ENCODE results near the gene NARF. TPM values are rescaled to one million over a fixed set of nuclear protein-coding genes. Genes with fewer than 3 reads are reported as not detected.

Gene NARF
- polyA plus RNA-seq, 2 of the 4 experiments (the other 2 are of a cell fraction) = 51.2 to 89.6 TPM

GRCh38 chr17:82465023-82465603, 6.6 kb downstream of the NARF start:
- Histone ChIP-seq H3K9me3 (no peaks in the 10 kb centered on the region), H3K27ac (no peak overlapping the region), H3K4me1 (no peaks in the 10 kb centered on the region), H3K4me3 (no peak overlapping the region), H3K4me2 (no peak overlapping the region)
- no peak for DNase-seq (ENCODE audit: low read depth in 1 of 2, low spot score in 1 of 2)
- FAIRE-seq = no peak
- TF ChIP-seq, protein P1, sequence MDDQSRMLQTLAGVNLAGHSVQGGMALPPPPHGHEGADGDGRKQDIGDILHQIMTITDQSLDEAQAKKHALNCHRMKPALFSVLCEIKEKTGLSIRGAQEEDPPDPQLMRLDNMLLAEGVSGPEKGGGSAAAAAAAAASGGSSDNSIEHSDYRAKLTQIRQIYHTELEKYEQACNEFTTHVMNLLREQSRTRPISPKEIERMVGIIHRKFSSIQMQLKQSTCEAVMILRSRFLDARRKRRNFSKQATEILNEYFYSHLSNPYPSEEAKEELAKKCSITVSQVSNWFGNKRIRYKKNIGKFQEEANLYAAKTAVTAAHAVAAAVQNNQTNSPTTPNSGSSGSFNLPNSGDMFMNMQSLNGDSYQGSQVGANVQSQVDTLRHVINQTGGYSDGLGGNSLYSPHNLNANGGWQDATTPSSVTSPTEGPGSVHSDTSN (IDR thresholded peaks at IDR 0.05) = no peak
- no peak for TF ChIP-seq TP53 (CRISPR knock-in tag; IDR thresholded peaks at IDR 0.05)
- no peak for TF ChIP-seq BHLHE40 (IDR thresholded peaks at IDR 0.05; ENCODE audit: low read depth, low read length)
- no peak for TF ChIP-seq FOSL2 (IDR thresholded peaks at IDR 0.05)
- no peak for TF ChIP-seq FOSL2 (CRISPR knock-in tag; IDR thresholded peaks at IDR 0.05)
- TF ChIP-seq, protein P2, sequence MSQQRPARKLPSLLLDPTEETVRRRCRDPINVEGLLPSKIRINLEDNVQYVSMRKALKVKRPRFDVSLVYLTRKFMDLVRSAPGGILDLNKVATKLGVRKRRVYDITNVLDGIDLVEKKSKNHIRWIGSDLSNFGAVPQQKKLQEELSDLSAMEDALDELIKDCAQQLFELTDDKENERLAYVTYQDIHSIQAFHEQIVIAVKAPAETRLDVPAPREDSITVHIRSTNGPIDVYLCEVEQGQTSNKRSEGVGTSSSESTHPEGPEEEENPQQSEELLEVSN (IDR thresholded peaks at IDR 0.05; ENCODE audit: borderline replicate concordance, low read depth) = no peak
- no peak for TF ChIP-seq RARB (CRISPR knock-in tag; IDR thresholded peaks at IDR 0.05)
- TF ChIP-seq JUNB (IDR thresholded peaks at IDR 0.05) = no peak
- TF ChIP-seq PHF8 (IDR thresholded peaks at IDR 0.05; ENCODE audit: borderline replicate concordance, low read depth) = no peak
- no peak for TF ChIP-seq RNF2 (IDR thresholded peaks at IDR 0.05; ENCODE audit: borderline replicate concordance, low read depth)
- TF ChIP-seq SMC3 (IDR thresholded peaks at IDR 0.05) = no peak
- ChIA-PET POLR2A (no interaction called here), CTCF (interaction anchor here (1.4 to 1.6 kb wide), 2 partner anchors 11 to 17 kb away, joined by 4 to 5 read pairs; no protein-coding TSS in a partner anchor)
- WGBS (ENCODE audit: missing lambda C conversion rate) = 85% methylated on average over 7 of the region's 7 CpGs
- ATAC-seq = no peak

DNA sequence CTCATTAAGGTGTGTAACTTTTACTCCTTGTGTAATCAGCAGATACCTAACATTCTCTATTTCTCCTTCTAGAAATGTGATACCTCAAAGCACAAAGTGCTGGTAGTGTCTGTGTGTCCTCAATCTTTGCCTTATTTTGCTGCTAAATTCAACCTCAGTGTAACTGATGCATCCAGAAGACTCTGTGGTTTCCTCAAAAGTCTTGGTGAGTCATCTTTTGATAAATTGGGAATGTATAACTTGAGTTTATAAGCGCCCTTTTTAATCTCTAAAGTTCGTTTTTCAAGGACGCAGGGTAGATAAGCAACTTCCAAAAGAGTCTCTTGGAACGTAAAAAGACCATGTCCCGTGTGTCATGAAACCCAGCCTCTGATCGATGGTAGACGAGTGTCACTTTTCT, 10.2 kb downstream of the NARF start:
- TF ChIP-seq RNF2 (IDR thresholded peaks at IDR 0.05; ENCODE audit: borderline replicate concordance, low read depth) (no peak), FOSL2 (IDR thresholded peaks at IDR 0.05) (no peak), FOSL2 (CRISPR knock-in tag; IDR thresholded peaks at IDR 0.05) (peak; percentile 51; the same call in 1 of the 2 replicates)
- no peak for FAIRE-seq

GRCh38 chr17:82470065-82470464, 11.5 kb downstream of the NARF start:
- no peaks in the 10 kb centered on the region for H3K9me3 ChIP-seq
- no peak for DNase-seq (ENCODE audit: low read depth in 1 of 2, low spot score in 1 of 2)
- H3K4me1 ChIP-seq = no peaks in the 10 kb centered on the region
- POLR2A ChIA-PET = no interaction called here
- no peak overlapping the region for H3K27ac ChIP-seq
- ATAC-seq = no peak
- TF ChIP-seq TP53 (CRISPR knock-in tag; IDR thresholded peaks at IDR 0.05) = no peak
- no peak for TF ChIP-seq MYC (IDR thresholded peaks at IDR 0.05; ENCODE audit: borderline replicate concordance, low read length)
- no peak for TF ChIP-seq ZSCAN20 (CRISPR knock-in tag; IDR thresholded peaks at IDR 0.05)
- TF ChIP-seq CBX2 (IDR thresholded peaks at IDR 0.05; ENCODE audit: borderline replicate concordance, low read depth) = no peak
- no peak for TF ChIP-seq RCOR1 (IDR thresholded peaks at IDR 0.05; ENCODE audit: low read depth, low read length)
- FAIRE-seq = no peak
- WGBS (ENCODE audit: missing lambda C conversion rate) = 93% methylated on average over 7 of the region's 7 CpGs
- H3K4me3 ChIP-seq = no peak overlapping the region
- H3K4me2 ChIP-seq = no peak overlapping the region
- CTCF ChIA-PET = interaction anchor here (1.8 to 1.9 kb wide), 2 partner anchors 11 to 13 kb away, joined by 4 to 9 read pairs; no protein-coding TSS in a partner anchor

More for the DNA sequence above, 10.2 kb downstream of the NARF start:
- Histone ChIP-seq H3K4me1 (no peaks in the 10 kb centered on the region), H3K9me3 (no peaks in the 10 kb centered on the region), H3K27ac (no peak overlapping the region), H3K4me3 (no peak overlapping the region), H3K4me2 (no peak overlapping the region)
- 89% methylated on average over 7 of the region's 7 CpGs for WGBS (ENCODE audit: missing lambda C conversion rate)
- ChIA-PET POLR2A (no interaction called here), CTCF (interaction anchor here (1.0 kb wide), 1 partner anchor 25 kb away, joined by 4 read pairs; no protein-coding TSS in a partner anchor)
- no peak for ATAC-seq
- no peak for DNase-seq (ENCODE audit: low read depth in 1 of 2, low spot score in 1 of 2)

DNA sequence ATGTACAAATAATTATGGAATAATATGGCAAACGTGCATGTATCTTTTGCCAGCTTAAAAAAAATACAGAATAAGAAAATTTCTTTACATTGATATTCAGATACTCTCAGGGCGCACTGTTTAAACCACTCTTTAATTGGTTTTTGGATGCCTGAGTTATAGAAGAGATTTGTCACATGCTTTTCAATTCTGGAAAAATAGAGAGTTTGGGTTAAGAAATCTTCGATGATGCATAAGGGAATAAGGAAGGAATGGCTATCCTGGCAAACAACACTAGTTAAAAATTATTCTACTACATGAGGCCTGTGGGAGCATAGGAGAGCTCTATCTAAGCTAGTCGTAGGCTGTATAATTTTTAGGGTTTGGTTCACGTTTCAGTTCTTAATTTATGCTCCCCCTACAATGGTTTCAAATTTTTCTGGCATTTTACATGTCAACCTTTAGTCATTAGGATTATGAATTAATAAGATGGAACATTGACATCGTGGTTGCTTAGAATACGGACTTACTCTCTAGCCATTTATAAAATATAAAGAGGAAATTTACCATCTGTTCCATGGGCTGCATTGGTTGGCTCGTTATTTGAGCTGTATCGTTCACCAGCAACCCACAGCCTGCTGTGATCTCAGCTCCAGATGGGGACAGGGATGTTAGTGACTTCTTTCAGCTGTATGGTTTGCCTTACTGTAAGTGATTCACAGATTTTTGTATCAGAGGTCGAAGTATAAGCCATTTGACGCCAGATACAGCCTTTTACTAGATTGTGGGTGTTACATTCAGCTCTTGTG, 15.9 kb downstream of the NARF start:
- ChIA-PET CTCF (interaction anchor here (0.7 to 2.6 kb wide), 6 partner anchors 11 to 123 kb away, joined by 3 to 8 read pairs (median 4); no protein-coding TSS in a partner anchor), POLR2A (no interaction called here)
- Histone ChIP-seq H3K27ac (no peak overlapping the region), H3K9me3 (no peaks in the 10 kb centered on the region), H3K4me3 (no peak overlapping the region), H3K4me2 (no peak overlapping the region), H3K4me1 (no peaks in the 10 kb centered on the region)
- FAIRE-seq = no peak
- 80% methylated on average over 11 of the region's 11 CpGs for WGBS (ENCODE audit: missing lambda C conversion rate)
- no peak for TF ChIP-seq ZFP36 (IDR thresholded peaks at IDR 0.05; ENCODE audit: borderline replicate concordance, partially characterized antibody)
- TF ChIP-seq MAFK (IDR thresholded peaks at IDR 0.05; ENCODE audit: partially characterized antibody) = no peak
- DNase-seq (ENCODE audit: low read depth in 1 of 2, low spot score in 1 of 2) = no peak
- no peak for ATAC-seq
